ENCODE measurements around the gene MOB2. TPM values are rescaled to one million over a fixed set of nuclear protein-coding genes. Genes with fewer than 3 reads are reported as not detected.

MOB2 gene
- total RNA-seq, 1 donor from 2014 or later = 31.3 TPM

DNA sequence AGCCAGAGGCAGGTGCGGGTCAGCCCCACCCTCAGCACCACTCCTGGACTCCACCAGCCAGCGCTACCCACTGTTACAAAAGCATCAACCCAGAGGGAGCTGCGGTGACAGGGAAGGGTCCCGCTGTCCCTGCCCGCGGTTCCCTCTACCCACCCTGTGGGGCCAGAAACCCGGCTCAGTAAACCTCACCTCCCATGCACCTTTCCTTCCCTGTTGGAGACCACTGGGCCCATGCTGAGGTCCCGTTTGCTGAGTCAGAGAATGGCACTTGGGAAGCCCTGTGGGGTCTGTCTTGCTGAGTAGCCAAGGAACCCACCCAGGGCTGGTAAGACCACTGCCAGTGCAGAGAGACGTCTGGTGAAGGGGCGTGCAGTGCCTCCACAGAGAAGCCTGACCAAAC lies 42.1 kb upstream of the MOB2 start:
- peaks cover 8% of the 10 kb centered on the region for H3K4me1 Mint-ChIP-seq
- H3K27ac Mint-ChIP-seq = no peak overlapping the region
- no peak overlapping the region for H3K4me3 Mint-ChIP-seq

DNA sequence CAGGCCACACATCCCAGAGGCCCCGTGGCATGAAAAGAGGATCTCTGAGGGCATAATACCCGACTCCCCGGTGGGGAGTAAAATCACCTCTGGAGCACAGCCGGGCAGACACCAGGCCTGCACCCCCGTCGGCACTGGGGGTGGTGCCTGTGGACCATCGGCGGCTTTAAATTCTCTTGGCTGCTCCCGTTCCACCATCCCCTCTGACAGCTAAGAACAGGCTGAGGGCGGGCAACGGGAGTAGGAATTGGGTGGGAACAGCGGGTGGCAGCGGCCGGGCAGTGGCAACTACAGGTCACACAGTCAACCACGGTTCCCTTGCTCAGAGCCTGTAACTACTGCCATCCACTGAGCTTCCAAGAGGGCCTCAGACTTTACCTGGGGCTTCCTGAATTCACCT lies 40.2 kb upstream of the MOB2 start:
- H3K9me3 Mint-ChIP-seq = no peaks in the 10 kb centered on the region
- H3K36me3 Mint-ChIP-seq = no peaks in the 10 kb centered on the region
- no peaks in the 10 kb centered on the region for H3K27me3 Mint-ChIP-seq (ENCODE audit: low read depth)
- H3K27ac Mint-ChIP-seq = no peak overlapping the region
- no peak for DNase-seq (ENCODE audit: low spot score in 2 of 2, unreplicated experiment in 2 of 2)
- peaks cover 9% of the 10 kb centered on the region for H3K4me1 Mint-ChIP-seq
- no peak overlapping the region for H3K4me3 Mint-ChIP-seq
- TF ChIP-seq CTCF (IDR thresholded peaks at IDR 0.05; ENCODE audit: unreplicated experiment) = no peak

More for the DNA sequence above, 42.1 kb upstream of the MOB2 start:
- TF ChIP-seq CTCF (IDR thresholded peaks at IDR 0.05; ENCODE audit: unreplicated experiment) = no peak
- no peaks in the 10 kb centered on the region for H3K27me3 Mint-ChIP-seq (ENCODE audit: low read depth)
- H3K36me3 Mint-ChIP-seq = no peaks in the 10 kb centered on the region
- no peak for DNase-seq (ENCODE audit: low spot score in 2 of 2, unreplicated experiment in 2 of 2)
- H3K9me3 Mint-ChIP-seq = no peaks in the 10 kb centered on the region

GRCh38 chr11:1523779-1524178 lies 37.2 kb upstream of the MOB2 start:
- peaks cover 5% of the 10 kb centered on the region for H3K4me1 Mint-ChIP-seq
- H3K4me3 Mint-ChIP-seq = no peak overlapping the region
- no peak for TF ChIP-seq CTCF (IDR thresholded peaks at IDR 0.05; ENCODE audit: unreplicated experiment)
- no peak overlapping the region for H3K27ac Mint-ChIP-seq
- DNase-seq (ENCODE audit: low spot score in 2 of 2, unreplicated experiment in 2 of 2) = no peak
- H3K27me3 Mint-ChIP-seq (ENCODE audit: low read depth) = no peaks in the 10 kb centered on the region
- no peaks in the 10 kb centered on the region for H3K36me3 Mint-ChIP-seq
- H3K9me3 Mint-ChIP-seq = no peaks in the 10 kb centered on the region

- H3K9me3 Mint-ChIP-seq = no peaks in the 10 kb centered on the region
- no peak overlapping the region for H3K4me3 Mint-ChIP-seq
- H3K27me3 Mint-ChIP-seq (ENCODE audit: low read depth) = no peaks in the 10 kb centered on the region
- H3K4me1 Mint-ChIP-seq = peaks cover 5% of the 10 kb centered on the region
- H3K27ac Mint-ChIP-seq = no peak overlapping the region
- no peak for DNase-seq (ENCODE audit: low spot score in 2 of 2, unreplicated experiment in 2 of 2)
- no peaks in the 10 kb centered on the region for H3K36me3 Mint-ChIP-seq
- TF ChIP-seq CTCF (IDR thresholded peaks at IDR 0.05; ENCODE audit: unreplicated experiment) = no peak
These were observed 36.5 kb upstream of the MOB2 start for GRCh38 chr11:1523077-1523476.

GRCh38 chr11:1522081-1522424 lies 35.5 kb upstream of the MOB2 start:
- Mint-ChIP-seq H3K36me3 (no peaks in the 10 kb centered on the region), H3K4me1 (peaks cover 5% of the 10 kb centered on the region), H3K27me3 (ENCODE audit: low read depth) (no peaks in the 10 kb centered on the region), H3K4me3 (no peak overlapping the region), H3K9me3 (no peaks in the 10 kb centered on the region), H3K27ac (no peak overlapping the region)
- no peak for TF ChIP-seq CTCF (IDR thresholded peaks at IDR 0.05; ENCODE audit: unreplicated experiment)
- no peak for DNase-seq (ENCODE audit: low spot score in 2 of 2, unreplicated experiment in 2 of 2)

DNA sequence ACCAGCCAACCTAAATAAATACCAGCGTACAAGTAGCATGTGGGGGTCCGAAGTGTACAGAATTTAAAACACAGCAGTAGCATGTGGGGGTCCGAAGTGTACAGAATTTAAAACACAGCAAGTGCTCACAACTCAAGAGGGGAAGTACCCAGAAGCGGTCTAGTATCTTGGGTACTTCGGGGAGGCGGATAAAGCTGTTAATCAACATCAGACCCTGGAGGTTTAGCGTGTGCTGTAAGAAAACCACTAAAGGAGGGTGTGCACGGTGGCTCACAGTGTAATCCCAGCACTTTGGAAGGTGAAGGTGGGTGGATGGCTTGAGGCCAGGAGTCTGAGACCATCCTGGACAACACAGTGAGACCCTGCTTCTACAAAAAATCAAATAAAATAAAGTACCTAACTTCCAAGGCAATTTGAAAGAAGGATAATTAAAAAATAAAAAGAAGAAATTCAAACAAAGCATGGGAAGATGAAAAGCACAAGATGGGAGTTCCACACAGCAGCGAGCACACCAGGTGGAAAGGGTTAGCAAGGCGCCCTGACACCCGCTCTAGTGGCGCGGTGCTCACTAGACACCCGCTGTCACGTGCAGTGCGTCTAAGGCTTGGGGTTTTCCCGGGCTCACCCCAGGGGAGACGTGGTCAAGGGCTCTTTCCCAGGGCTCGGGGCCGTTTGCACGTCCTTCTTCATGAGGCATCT lies 35.0 kb upstream of the MOB2 start:
- Mint-ChIP-seq H3K4me3 (no peak overlapping the region), H3K36me3 (no peaks in the 10 kb centered on the region), H3K4me1 (peaks cover 5% of the 10 kb centered on the region), H3K27me3 (ENCODE audit: low read depth) (no peaks in the 10 kb centered on the region), H3K9me3 (no peaks in the 10 kb centered on the region), H3K27ac (no peak overlapping the region)
- TF ChIP-seq CTCF (IDR thresholded peaks at IDR 0.05; ENCODE audit: unreplicated experiment) = no peak
- DNase-seq (ENCODE audit: low spot score in 2 of 2, unreplicated experiment in 2 of 2) = no peak

All from mesothelial cell of epicardium (in vitro differentiated cells).